Neural progenitor cell (in vitro differentiated cells): ENCODE results near the gene HEPACAM2. TPM values are rescaled to one million over a fixed set of nuclear protein-coding genes. Genes with fewer than 3 reads are reported as not detected.
A peak's percentile ranks its signal among the peaks of the same experiment; 100 is the strongest.

Source experiments
- DNase-seq: peaks from one replicate; pipeline ENCODE4 v3.0.0-alpha.2; 2016; ENCODE audit warnings: low spot score
- H2AFZ ChIP-seq: fragments of 200-600 bp; sonication (generic); replicated peaks from 2 replicates; pipeline ENCODE4 v1.6.1; 2016; ENCODE audit warnings: antibody characterized with exemption
- H3F3A ChIP-seq: fragments of 200-600 bp; sonication (generic); 2 replicates; pipeline ENCODE4 v1.6.1; 2016; ENCODE audit warnings: antibody characterized with exemption, low read depth
- H3K27ac ChIP-seq: fragments of 200-600 bp; sonication (generic); 2 replicates; pipeline ENCODE4 v1.5.1; 2016; ENCODE audit warnings: mild to moderate bottlenecking
- H3K27me3 ChIP-seq: fragments of 200-600 bp; sonication (generic); 2 replicates; pipeline ENCODE4 v1.6.1; 2016; ENCODE audit warnings: mild to moderate bottlenecking, moderate library complexity
- H3K36me3 ChIP-seq: fragments of 200-600 bp; sonication (generic); 2 replicates; pipeline ENCODE4 v1.5.1; 2016
- H3K4me1 ChIP-seq: fragments of 200-600 bp; sonication (generic); 2 replicates; pipeline ENCODE4 v1.6.1; 2016; ENCODE audit warnings: mixed run types
- H3K4me2 ChIP-seq: fragments of 200-600 bp; sonication (generic); 2 replicates; pipeline ENCODE4 v1.6.1; 2016
- H3K4me3 ChIP-seq: fragments of 200-600 bp; sonication (generic); 2 replicates; pipeline ENCODE4 v1.5.1; 2016
- H3K79me2 ChIP-seq: fragments of 200-600 bp; sonication (generic); 2 replicates; pipeline ENCODE4 v1.6.1; 2016; ENCODE audit warnings: low read depth
- H3K9ac ChIP-seq: fragments of 200-600 bp; sonication (generic); 2 replicates; pipeline ENCODE4 v1.6.1; 2016
- H3K9me3 ChIP-seq: fragments of 200-600 bp; sonication (generic); 2 replicates; pipeline ENCODE4 v1.5.1; 2016; ENCODE audit warnings: low read depth
- H4K20me1 ChIP-seq: fragments of 200-600 bp; sonication (generic); 2 replicates; pipeline ENCODE4 v1.6.1; 2016; ENCODE audit warnings: low read depth
- H3K27ac Mint-ChIP-seq: 3 replicates; pipeline ENCODE4 v1.8.0; 2021; ENCODE audit warnings: mixed read lengths
- H3K27me3 Mint-ChIP-seq: 2 replicates; pipeline ENCODE4 v1.8.0; 2022; ENCODE audit warnings: low read depth, mild to moderate bottlenecking, inconsistent platforms, moderate library complexity, mixed read lengths; ENCODE audit not compliant: insufficient read depth
- H3K36me3 Mint-ChIP-seq: 3 replicates; pipeline ENCODE4 v1.8.0; 2021; ENCODE audit warnings: mixed read lengths
- H3K4me1 Mint-ChIP-seq: 3 replicates; pipeline ENCODE4 v1.8.0; 2021; ENCODE audit warnings: mixed read lengths
- H3K4me3 Mint-ChIP-seq: 3 replicates; pipeline ENCODE4 v1.8.0; 2021; ENCODE audit warnings: mild to moderate bottlenecking, moderate library complexity, mixed read lengths
- H3K9me3 Mint-ChIP-seq: 3 replicates; pipeline ENCODE4 v1.8.0; 2020; ENCODE audit warnings: mixed read lengths
- CTCF ChIP-seq: fragments of 200-600 bp; sonication (generic); IDR thresholded peaks from 2 replicates; pipeline ENCODE4 v1.5.1; 2017; ENCODE audit warnings: antibody characterized with exemption, mild to moderate bottlenecking
- EZH2 ChIP-seq: fragments of 200-600 bp; sonication (generic); IDR thresholded peaks from 2 replicates; pipeline ENCODE4 v1.6.1; 2017; ENCODE audit warnings: antibody characterized with exemption, mild to moderate bottlenecking, moderate library complexity
- EZH2phosphoT487 ChIP-seq: fragments of 200-600 bp; sonication (generic); IDR thresholded peaks from 2 replicates; pipeline ENCODE4 v1.6.1; 2017; ENCODE audit warnings: antibody characterized with exemption
- total RNA-seq: library from RNA; depleted of rRNA; stranded (reverse); fragments of >200 nt; gene quantifications from 2 replicates; pipeline ENCODE4 v1.2.3, GENCODE V29; 2015; ENCODE audit warnings: low replicate concordance

HEPACAM2 gene
- total RNA-seq, 1 donor from 2014 or later, result not detected

GRCh38 chr7:93231259-93231658 is 5.0 kb upstream of the HEPACAM2 start:
- Mint-ChIP-seq H3K27ac (no peak overlapping the region), H3K9me3 (no peaks in the 10 kb centered on the region), H3K27me3 (peaks cover 5% of the 10 kb centered on the region), H3K4me1 (no peaks in the 10 kb centered on the region), H3K36me3 (no peaks in the 10 kb centered on the region), H3K4me3 (peak overlapping the region; percentile 99)
- no peaks in the 10 kb centered on the region for H3K9me3 ChIP-seq
- no peak overlapping the region for H3K27ac ChIP-seq
- H3K36me3 ChIP-seq, result no peaks in the 10 kb centered on the region
- DNase-seq, result no peak
- peaks cover 11% of the 10 kb centered on the region for H3K27me3 ChIP-seq
- H3K9ac ChIP-seq, result no peak overlapping the region
- peaks cover 10% of the 10 kb centered on the region for H3K4me1 ChIP-seq
- H3K4me3 ChIP-seq, result peak overlapping the region; percentile 79
- no peaks in the 10 kb centered on the region for H4K20me1 ChIP-seq
- TF ChIP-seq CTCF, result no peak
- TF ChIP-seq EZH2phosphoT487, result no peak
- no peak for TF ChIP-seq EZH2
- H2AFZ ChIP-seq, result peak overlapping the region; percentile 97
- H3K79me2 ChIP-seq, result peaks cover 22% of the 10 kb centered on the region
- no peaks in the 10 kb centered on the region for H3F3A ChIP-seq
- peak overlapping the region; percentile 77 for H3K4me2 ChIP-seq

- H3K9me3 Mint-ChIP-seq, result no peaks in the 10 kb centered on the region
- H3K27ac Mint-ChIP-seq, result no peak overlapping the region
- no peak for TF ChIP-seq EZH2
- TF ChIP-seq CTCF, result peak; percentile 83
Observed at GRCh38 chr7:93228302-93228701, 2.0 kb upstream of the HEPACAM2 start.

GRCh38 chr7:93219868-93220267 is 6.4 kb downstream of the HEPACAM2 start:
- Histone ChIP-seq H3K27ac (no peak overlapping the region), H3K4me3 (no peak overlapping the region), H3K9me3 (no peaks in the 10 kb centered on the region), H3K27me3 (peaks cover 64% of the 10 kb centered on the region), H3K36me3 (no peaks in the 10 kb centered on the region), H3K4me1 (no peaks in the 10 kb centered on the region), H3K4me2 (no peak overlapping the region), H3K79me2 (no peaks in the 10 kb centered on the region), H2AFZ (no peak overlapping the region), H4K20me1 (no peaks in the 10 kb centered on the region), H3K9ac (no peak overlapping the region), H3F3A (no peaks in the 10 kb centered on the region)
- Mint-ChIP-seq H3K27me3 (peaks cover 2% of the 10 kb centered on the region), H3K9me3 (no peaks in the 10 kb centered on the region), H3K4me3 (no peak overlapping the region), H3K27ac (no peak overlapping the region), H3K4me1 (no peaks in the 10 kb centered on the region), H3K36me3 (no peaks in the 10 kb centered on the region)
- no peak for DNase-seq
- TF ChIP-seq CTCF, result no peak
- no peak for TF ChIP-seq EZH2
- no peak for TF ChIP-seq EZH2phosphoT487

More at GRCh38 chr7:93228302-93228701, 2.0 kb upstream of the HEPACAM2 start:
- Histone ChIP-seq H2AFZ (no peak overlapping the region), H3K4me1 (peaks cover 6% of the 10 kb centered on the region), H3K27ac (no peak overlapping the region), H3F3A (no peaks in the 10 kb centered on the region), H3K4me3 (no peak overlapping the region), H3K9ac (no peak overlapping the region), H3K36me3 (no peaks in the 10 kb centered on the region), H3K27me3 (peaks cover 17% of the 10 kb centered on the region), H4K20me1 (no peaks in the 10 kb centered on the region), H3K79me2 (peaks cover 8% of the 10 kb centered on the region), H3K9me3 (no peaks in the 10 kb centered on the region), H3K4me2 (no peak overlapping the region)
- Mint-ChIP-seq H3K4me3 (no peak overlapping the region), H3K4me1 (no peaks in the 10 kb centered on the region), H3K27me3 (peaks cover 5% of the 10 kb centered on the region), H3K36me3 (no peaks in the 10 kb centered on the region)
- DNase-seq, result peak; percentile 71
